ENCODE data around the gene SCGB1C1. TPM values are rescaled to one million over a fixed set of nuclear protein-coding genes. Genes with fewer than 3 reads are reported as not detected.
A peak's percentile ranks its signal among the peaks of the same experiment; 100 is the strongest.

The SCGB1C1 gene
- total and polyA plus RNA-seq, 9 of the 15 experiments (the other 6 are each of a cell fraction or from before 2014, with no cell fraction given) = not detected

DNA sequence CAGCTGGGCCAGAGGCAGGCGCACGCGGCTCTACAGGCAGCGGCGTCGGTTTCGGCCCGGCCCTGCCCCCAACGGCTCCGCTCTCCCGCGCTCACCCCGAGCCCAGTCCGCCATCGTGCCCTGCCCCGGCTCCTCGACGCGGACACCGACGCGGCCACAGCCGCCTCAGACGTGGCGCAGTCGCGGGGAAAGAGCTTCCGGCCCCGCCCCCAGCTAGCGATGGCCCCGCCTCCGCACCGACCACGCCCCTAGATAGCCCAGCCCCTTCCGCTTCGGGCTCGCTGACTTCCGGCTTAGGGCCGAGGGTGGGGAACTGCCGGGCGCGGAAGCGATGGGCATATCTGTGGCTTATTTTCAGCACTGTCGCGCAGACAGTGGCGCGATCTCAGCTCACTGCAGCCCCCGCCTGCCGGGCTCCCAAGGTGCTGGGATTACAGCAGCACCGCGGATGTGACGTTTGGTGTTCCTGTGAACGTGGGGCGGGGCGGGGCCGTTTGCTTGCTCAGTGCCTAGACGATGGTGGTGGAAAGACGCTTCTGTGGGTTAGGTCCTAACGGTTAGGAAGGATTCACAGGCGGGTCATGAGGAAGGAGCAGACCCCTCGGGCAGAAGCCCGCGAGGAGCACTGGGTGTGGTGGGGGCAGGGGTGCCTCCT, 14.5 kb downstream of the SCGB1C1 start, which contains the start of the genes BET1L and RIC8A (continued):
- TF ChIP-seq PKNOX1 (IDR thresholded peaks at IDR 0.05) (peak; percentile 67; the same call in 1 of the 2 replicates), TOE1 (IDR thresholded peaks at IDR 0.05; ENCODE audit: borderline replicate concordance) (no peak; the same call in 1 of the 2 replicates), TOE1 (CRISPR knock-in tag; IDR thresholded peaks at IDR 0.05; ENCODE audit: borderline replicate concordance, low read depth) (0 out of 2 replicates have a peak, but pooled peaks have one; percentile 49), PRDM10 (IDR thresholded peaks at IDR 0.05; ENCODE audit: partially characterized antibody) (peak; percentile 11), L3MBTL2 (IDR thresholded peaks at IDR 0.05) (peak; percentile 62; the same call in 1 of the 2 replicates), PRPF4 (IDR thresholded peaks at IDR 0.05; ENCODE audit: insufficient read depth, low read depth, low read length, poor library complexity, severe bottlenecking) (peak; percentile 39), CEBPB (tag; IDR thresholded peaks at IDR 0.05) (0 out of 2 replicates have a peak, but pooled peaks have one; percentile 18), POLR2G (IDR thresholded peaks at IDR 0.05; ENCODE audit: low read depth, low read length) (peak; percentile 98), SREBF1 (IDR thresholded peaks at IDR 0.05; ENCODE audit: borderline replicate concordance, low read depth, low read length) (peak; percentile 47; the same call in 1 of the 2 replicates), PHB (CRISPR knock-in tag; IDR thresholded peaks at IDR 0.05) (no peak; the same call in 1 of the 2 replicates), BRCA1 (IDR thresholded peaks at IDR 0.05) (no peak), BRCA1 (CRISPR knock-in tag; IDR thresholded peaks at IDR 0.05) (no peak), TAF9B (IDR thresholded peaks at IDR 0.05; ENCODE audit: partially characterized antibody) (peak; percentile 80), ELF2 (CRISPR knock-in tag; IDR thresholded peaks at IDR 0.05) (peak; percentile 77), PCBP1 (IDR thresholded peaks at IDR 0.05; ENCODE audit: low read depth, low read length, poor library complexity, severe bottlenecking) (peak; percentile 44), SAP30 (IDR thresholded peaks at IDR 0.05; ENCODE audit: borderline replicate concordance, insufficient read depth, low read depth, low read length, poor library complexity, severe bottlenecking) (peak; percentile 30), ATF7 (IDR thresholded peaks at IDR 0.05) (peak; percentile 86)
- TF ChIP-seq, protein P1, sequence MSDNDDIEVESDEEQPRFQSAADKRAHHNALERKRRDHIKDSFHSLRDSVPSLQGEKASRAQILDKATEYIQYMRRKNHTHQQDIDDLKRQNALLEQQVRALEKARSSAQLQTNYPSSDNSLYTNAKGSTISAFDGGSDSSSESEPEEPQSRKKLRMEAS (CRISPR knock-in tag; IDR thresholded peaks at IDR 0.05) = peak; percentile 73

Measured in K562 (cell line).